IMR-90 (cell line): ENCODE results near the gene BCAP31.

Experiments used
- MXI1 ChIP-seq: IDR thresholded peaks from 2 replicates; pipeline ENCODE4 v1.6.1; 2012; ENCODE audit warnings: low read depth, mild to moderate bottlenecking, low read length, moderate library complexity, borderline replicate concordance
- POLR2A ChIP-seq: IDR thresholded peaks from 2 replicates; pipeline ENCODE4 v1.6.1; 2012; ENCODE audit warnings: mild to moderate bottlenecking, low read depth, low read length
- RCOR1 ChIP-seq: IDR thresholded peaks from 2 replicates; pipeline ENCODE4 v1.6.1; 2012; ENCODE audit warnings: mild to moderate bottlenecking, low read length, improper control_type of control experiment; ENCODE audit not compliant: insufficient replicate concordance
- RFX5 ChIP-seq: IDR thresholded peaks from 2 replicates; pipeline ENCODE4 v1.8.0; 2012; ENCODE audit warnings: low read depth, mild to moderate bottlenecking, low read length, moderate library complexity
- TF ChIP-seq, protein P1 (sequence below): fragments of 150-350 bp; IDR thresholded peaks from 2 replicates; pipeline ENCODE4 v1.6.1; 2017; ENCODE audit warnings: mild to moderate bottlenecking, antibody characterized with exemption, low read length, low read depth
- TF ChIP-seq, protein P2 (sequence below): conservative IDR thresholded peaks from 2 replicates; pipeline ENCODE4 v1.5.1; 2012; ENCODE audit warnings: mild to moderate bottlenecking, low read depth, low read length, improper control_type of control experiment
- TF ChIP-seq, protein P3 (sequence below): fragments of 150-350 bp; IDR thresholded peaks from 2 replicates; pipeline ENCODE4 v1.6.1; 2016; ENCODE audit warnings: low read depth, mild to moderate bottlenecking, low read length, moderate library complexity, borderline replicate concordance

- TF ChIP-seq MXI1 = no peak
- TF ChIP-seq, protein P1, sequence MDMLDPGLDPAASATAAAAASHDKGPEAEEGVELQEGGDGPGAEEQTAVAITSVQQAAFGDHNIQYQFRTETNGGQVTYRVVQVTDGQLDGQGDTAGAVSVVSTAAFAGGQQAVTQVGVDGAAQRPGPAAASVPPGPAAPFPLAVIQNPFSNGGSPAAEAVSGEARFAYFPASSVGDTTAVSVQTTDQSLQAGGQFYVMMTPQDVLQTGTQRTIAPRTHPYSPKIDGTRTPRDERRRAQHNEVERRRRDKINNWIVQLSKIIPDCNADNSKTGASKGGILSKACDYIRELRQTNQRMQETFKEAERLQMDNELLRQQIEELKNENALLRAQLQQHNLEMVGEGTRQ = no peak
- TF ChIP-seq, protein P2, sequence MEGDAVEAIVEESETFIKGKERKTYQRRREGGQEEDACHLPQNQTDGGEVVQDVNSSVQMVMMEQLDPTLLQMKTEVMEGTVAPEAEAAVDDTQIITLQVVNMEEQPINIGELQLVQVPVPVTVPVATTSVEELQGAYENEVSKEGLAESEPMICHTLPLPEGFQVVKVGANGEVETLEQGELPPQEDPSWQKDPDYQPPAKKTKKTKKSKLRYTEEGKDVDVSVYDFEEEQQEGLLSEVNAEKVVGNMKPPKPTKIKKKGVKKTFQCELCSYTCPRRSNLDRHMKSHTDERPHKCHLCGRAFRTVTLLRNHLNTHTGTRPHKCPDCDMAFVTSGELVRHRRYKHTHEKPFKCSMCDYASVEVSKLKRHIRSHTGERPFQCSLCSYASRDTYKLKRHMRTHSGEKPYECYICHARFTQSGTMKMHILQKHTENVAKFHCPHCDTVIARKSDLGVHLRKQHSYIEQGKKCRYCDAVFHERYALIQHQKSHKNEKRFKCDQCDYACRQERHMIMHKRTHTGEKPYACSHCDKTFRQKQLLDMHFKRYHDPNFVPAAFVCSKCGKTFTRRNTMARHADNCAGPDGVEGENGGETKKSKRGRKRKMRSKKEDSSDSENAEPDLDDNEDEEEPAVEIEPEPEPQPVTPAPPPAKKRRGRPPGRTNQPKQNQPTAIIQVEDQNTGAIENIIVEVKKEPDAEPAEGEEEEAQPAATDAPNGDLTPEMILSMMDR = no peak
- TF ChIP-seq RCOR1 = no peak
- no peak for TF ChIP-seq POLR2A
- no peak for TF ChIP-seq RFX5
- TF ChIP-seq, protein P3, sequence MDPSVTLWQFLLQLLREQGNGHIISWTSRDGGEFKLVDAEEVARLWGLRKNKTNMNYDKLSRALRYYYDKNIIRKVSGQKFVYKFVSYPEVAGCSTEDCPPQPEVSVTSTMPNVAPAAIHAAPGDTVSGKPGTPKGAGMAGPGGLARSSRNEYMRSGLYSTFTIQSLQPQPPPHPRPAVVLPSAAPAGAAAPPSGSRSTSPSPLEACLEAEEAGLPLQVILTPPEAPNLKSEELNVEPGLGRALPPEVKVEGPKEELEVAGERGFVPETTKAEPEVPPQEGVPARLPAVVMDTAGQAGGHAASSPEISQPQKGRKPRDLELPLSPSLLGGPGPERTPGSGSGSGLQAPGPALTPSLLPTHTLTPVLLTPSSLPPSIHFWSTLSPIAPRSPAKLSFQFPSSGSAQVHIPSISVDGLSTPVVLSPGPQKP = no peak
These were observed 39.0 kb downstream of the BCAP31 start for GRCh38 chrX:153685156-153685536.
